H1 (cell line): Measurements from ENCODE around the gene TFR2. TPM values are rescaled to one million over a fixed set of nuclear protein-coding genes. Genes with fewer than 3 reads are reported as not detected.

Source experiments
- CTCF ChIA-PET: fragments of 300-600 bp; sonication (Branson Sonifier 250); formaldehyde crosslinking; loops from one replicate; lab custom pipeline; 2021; ENCODE audit not compliant: partially characterized antibody; lab: Charles Lee
- POLR2A ChIA-PET: fragments of 300-600 bp; sonication (Branson Sonifier 250); formaldehyde crosslinking; loops from one replicate; lab custom pipeline; 2021; ENCODE audit warnings: inconsistent platforms; ENCODE audit not compliant: partially characterized antibody; lab: Charles Lee
- DNase-seq, 2 experiments: peaks; one replicate each; pipeline versions ENCODE4 v3.0.0 to v3.0.0-alpha.2; 2010 to 2022; ENCODE audit warnings: low spot score in 2 of 2, low read depth in 1 of 2, mixed read lengths in 1 of 2
- FAIRE-seq: peaks from 2 replicates; lab custom pipeline; 2011; peaks lifted over from hg19 to GRCh38; lab: Jason Lieb, UNC
- H2AFZ ChIP-seq: 2 replicates; pipeline ENCODE4 v1.8.1; 2012; ENCODE audit warnings: low read length, inconsistent platforms
- H2AK5ac ChIP-seq: 2 replicates; pipeline ENCODE4 v1.6.1; 2013; ENCODE audit warnings: low read depth, low read length
- H2BK120ac ChIP-seq: replicated peaks from 2 replicates; pipeline ENCODE3; 2013; ENCODE audit warnings: low read depth, low read length, inconsistent platforms
- H2BK12ac ChIP-seq: 2 replicates; pipeline ENCODE4 v1.6.1; 2013; ENCODE audit warnings: low read depth, low read length
- H2BK15ac ChIP-seq: 2 replicates; pipeline ENCODE4 v1.6.1; 2013; ENCODE audit warnings: low read length
- H2BK20ac ChIP-seq: 2 replicates; pipeline ENCODE4 v1.6.1; 2013; ENCODE audit warnings: low read length
- H2BK5ac ChIP-seq: 2 replicates; pipeline ENCODE4 v1.6.1; 2013; ENCODE audit warnings: low read depth, low read length
- H3K14ac ChIP-seq: 2 replicates; pipeline ENCODE4 v1.6.1; 2013; ENCODE audit warnings: inconsistent platforms; ENCODE audit not compliant: insufficient read length
- H3K18ac ChIP-seq: 2 replicates; pipeline ENCODE4 v1.6.1; 2013; ENCODE audit warnings: low read length; ENCODE audit errors: extremely low read depth
- H3K23ac ChIP-seq: 2 replicates; pipeline ENCODE4 v1.6.1; 2013; ENCODE audit warnings: inconsistent platforms; ENCODE audit not compliant: insufficient read length
- H3K23me2 ChIP-seq: 2 replicates; pipeline ENCODE4 v1.6.1; 2013; ENCODE audit warnings: low read depth, low read length
- H3K27ac ChIP-seq: 2 replicates; pipeline ENCODE4 v1.6.1; 2011; ENCODE audit warnings: low read depth, low read length, inconsistent platforms
- H3K27me3 ChIP-seq, 4 experiments: replicated peaks in 1 of 4; 1 replicate in 1 of 4; 2 replicates in 3 of 4; pipeline versions ENCODE4 v1.6.1 to v1.8.1; 2011 to 2013; ENCODE audit warnings: low read length in 3 of 4, mild to moderate bottlenecking in 3 of 4, inconsistent platforms in 2 of 4, mixed read lengths in 2 of 4, moderate library complexity in 1 of 4; ENCODE audit not compliant: control insufficient read depth in 3 of 4, insufficient read depth in 3 of 4; ENCODE audit errors: extremely low read depth in 1 of 4
- H3K36me3 ChIP-seq, 4 experiments: 2 replicates each; pipeline versions ENCODE4 v1.6.1 to v1.8.1; 2011 to 2013; ENCODE audit warnings: mild to moderate bottlenecking in 4 of 4, low read length in 3 of 4, moderate library complexity in 2 of 4, control low read depth in 1 of 4, inconsistent platforms in 1 of 4; ENCODE audit not compliant: insufficient read depth in 4 of 4, control insufficient read depth in 2 of 4
- H3K4ac ChIP-seq: replicated peaks from 2 replicates; pipeline ENCODE3; 2013; ENCODE audit warnings: low read length, low read depth, mixed read lengths, inconsistent platforms; ENCODE audit not compliant: insufficient read length
- H3K4me1 ChIP-seq, 4 experiments: replicated peaks in 1 of 4; 1 replicate in 1 of 4; 2 replicates in 3 of 4; pipeline versions ENCODE4 v1.6.1 to v1.8.1; 2011 to 2013; ENCODE audit warnings: low read length in 3 of 4, inconsistent platforms in 2 of 4, mixed read lengths in 1 of 4; ENCODE audit not compliant: insufficient read depth in 4 of 4, control insufficient read depth in 3 of 4
- H3K4me2 ChIP-seq, 2 experiments: 2 replicates each; pipeline versions ENCODE4 v1.6.1 to v1.8.1; 2011 to 2013; ENCODE audit warnings: low read depth in 2 of 2, low read length in 2 of 2, control low read depth in 1 of 2, inconsistent platforms in 1 of 2, mild to moderate bottlenecking in 1 of 2; ENCODE audit not compliant: insufficient read depth in 1 of 2
- H3K4me3 ChIP-seq, 4 experiments: fragments of 200-600, 300-600 bp in 1 of 4; sonication (generic), shearing (Covaris generic), sonication (Bioruptor Twin) in 1 of 4; 2 replicates each; pipeline versions ENCODE4 v1.5.1 to v1.8.1; 2011 to 2016; ENCODE audit warnings: low read length in 4 of 4, low read depth in 3 of 4, control low read depth in 2 of 4, inconsistent platforms in 2 of 4, mild to moderate bottlenecking in 2 of 4, mixed read lengths in 1 of 4, moderate library complexity in 1 of 4; ENCODE audit not compliant: insufficient read depth in 2 of 4; ENCODE audit errors: extremely low read depth in 1 of 4
- H3K56ac ChIP-seq: replicated peaks from 2 replicates; pipeline ENCODE3; 2013; ENCODE audit warnings: low read depth, mild to moderate bottlenecking, mixed read lengths, low read length, inconsistent platforms; ENCODE audit not compliant: insufficient read length
- H3K79me1 ChIP-seq: 2 replicates; pipeline ENCODE4 v1.6.1; 2013; ENCODE audit warnings: low read depth, low read length, control low read depth
- H3K79me2 ChIP-seq, 2 experiments: 2 replicates each; pipeline versions ENCODE4 v1.6.1 to v1.8.1; 2012 to 2013; ENCODE audit warnings: low read length in 2 of 2, mild to moderate bottlenecking in 2 of 2, inconsistent platforms in 1 of 2; ENCODE audit not compliant: insufficient read depth in 2 of 2, control insufficient read depth in 1 of 2
- H3K9ac ChIP-seq, 4 experiments: replicated peaks in 1 of 4; 1 replicate in 1 of 4; 2 replicates in 3 of 4; pipeline versions ENCODE4 v1.6.1 to v1.8.1; 2011 to 2013; ENCODE audit warnings: low read depth in 3 of 4, low read length in 3 of 4, control low read depth in 2 of 4, mild to moderate bottlenecking in 2 of 4, moderate library complexity in 2 of 4, inconsistent platforms in 1 of 4; ENCODE audit errors: extremely low read depth in 1 of 4
- H3K9me3 ChIP-seq, 2 experiments: 2 replicates each; pipeline versions ENCODE4 v1.6.1 to v1.8.1; 2012 to 2013; ENCODE audit warnings: mild to moderate bottlenecking in 2 of 2, moderate library complexity in 2 of 2, control low read depth in 1 of 2, inconsistent platforms in 1 of 2, low read depth in 1 of 2, low read length in 1 of 2, mixed read lengths in 1 of 2; ENCODE audit not compliant: insufficient read depth in 2 of 2
- H4K20me1 ChIP-seq, 2 experiments: replicated peaks in 1 of 2; 2 replicates each; pipeline versions ENCODE3 to v1.8.1; 2011 to 2013; ENCODE audit warnings: inconsistent platforms in 2 of 2, low read length in 2 of 2, mild to moderate bottlenecking in 1 of 2; ENCODE audit not compliant: insufficient read depth in 2 of 2, control insufficient read depth in 1 of 2
- H4K5ac ChIP-seq: 2 replicates; pipeline ENCODE4 v1.6.1; 2013; ENCODE audit warnings: low read length, low read depth, mixed read lengths, inconsistent platforms; ENCODE audit not compliant: insufficient read length
- H4K8ac ChIP-seq: 2 replicates; pipeline ENCODE4 v1.8.0; 2013; ENCODE audit warnings: mild to moderate bottlenecking, moderate library complexity, low read length, inconsistent platforms; ENCODE audit not compliant: insufficient read depth; ENCODE audit errors: extremely low read depth
- H4K91ac ChIP-seq: replicated peaks from 2 replicates; pipeline ENCODE3; 2013; ENCODE audit warnings: low read length, mixed read lengths, inconsistent platforms; ENCODE audit not compliant: insufficient read length
- CTCF ChIP-seq, 3 experiments: IDR thresholded peaks; 1 replicate in 2 of 3; 2 replicates in 1 of 3; pipeline versions ENCODE4 v1.5.1 to v1.6.1; 2011; ENCODE audit warnings: low read length in 3 of 3, mild to moderate bottlenecking in 3 of 3, inconsistent platforms in 2 of 3, low read depth in 1 of 3, moderate library complexity in 1 of 3; ENCODE audit not compliant: insufficient read depth in 1 of 3; ENCODE audit errors: control extremely low read depth in 1 of 3
- HDAC2 ChIP-seq, 2 experiments: fragments of 300-600 bp in 1 of 2; sonication (generic) in 1 of 2; IDR thresholded peaks; 2 replicates each; pipeline ENCODE4 v1.6.1; 2011 to 2012; ENCODE audit warnings: low read depth in 2 of 2, low read length in 2 of 2, mild to moderate bottlenecking in 2 of 2, moderate library complexity in 2 of 2, borderline replicate concordance in 1 of 2, inconsistent platforms in 1 of 2
- JUN ChIP-seq: IDR thresholded peaks from 2 replicates; pipeline ENCODE4 v1.6.1; 2011; ENCODE audit warnings: low read depth, mild to moderate bottlenecking, improper control_type of control experiment, low read length
- KDM1A ChIP-seq: fragments of 200-600, 300-600 bp; sonication (generic); IDR thresholded peaks from 2 replicates; pipeline ENCODE4 v1.7.1; 2016; ENCODE audit warnings: mild to moderate bottlenecking, low read length, borderline replicate concordance
- RAD21 ChIP-seq, 2 experiments: IDR thresholded peaks in 1 of 2; conservative IDR thresholded peaks in 1 of 2; 2 replicates each; pipeline ENCODE4 v1.6.1; 2011; ENCODE audit warnings: low read depth in 2 of 2, low read length in 2 of 2, improper control_type of control experiment in 1 of 2, inconsistent platforms in 1 of 2, mild to moderate bottlenecking in 1 of 2, moderate library complexity in 1 of 2
- SRF ChIP-seq: IDR thresholded peaks from 2 replicates; pipeline ENCODE4 v1.6.1; 2011; ENCODE audit warnings: mild to moderate bottlenecking, low read depth, low read length, moderate library complexity
- WGBS, 2 experiments: shearing (Covaris generic) in 1 of 2; methylation state at CpG; one replicate each; pipeline versions ENCODE4 v1.1.6 to v1.1.7; 2013 to 2015; ENCODE audit warnings: low lambda C conversion rate in 2 of 2, mixed read lengths in 2 of 2, inconsistent platforms in 1 of 2, low coverage in 1 of 2, missing lambda C conversion rate in 1 of 2; ENCODE audit not compliant: insufficient replicate concordance in 2 of 2, insufficient coverage in 1 of 2, insufficient read length in 1 of 2; ENCODE audit errors: extremely low coverage in 1 of 2, missing lambda C conversion rate in 1 of 2; 5-methylcytosine and 5-hydroxymethylcytosine counted together
- polyA plus RNA-seq, 7 experiments: library from polyadenylated mRNA; depleted of rRNA in 3 of 7; stranded (reverse) in 5 of 7; unstranded in 2 of 7; fragments of >200 nt in 5 of 7; fragments of 200-250 nt in 2 of 7; gene quantifications; 1 replicate in 5 of 7; 2 replicates in 1 of 7; 4 replicates in 1 of 7; pipeline versions ENCODE4 v1.2.1 to v1.2.3, GENCODE V29; 2011 to 2013; ENCODE audit warnings: missing spikeins in 2 of 7, mixed read lengths in 2 of 7
- total RNA-seq: library from RNA; stranded (reverse); fragmentation: NEBNext Ultra II Directional; extraction: Animal tissue kit (Norgen Biotek cat#: 25700); gene quantifications from 2 replicates; pipeline ENCODE4 v1.2.1, GENCODE V29; 2021

The TFR2 gene
- total and polyA plus RNA-seq, 2 of the 8 experiments (the other 6 are each of a cell fraction or from before 2014, with no cell fraction given), result 4.6 to 5.7 TPM

- Histone ChIP-seq H3K4me2 (no peak overlapping the region), H3K23me2 (peaks cover 10% of the 10 kb centered on the region), H4K8ac (no peak overlapping the region; the same call in 1 of the 2 replicates), H3K9ac (no peak overlapping the region), H2BK15ac (no peak overlapping the region), H3K56ac (no peak overlapping the region), H2BK5ac (no peak overlapping the region), H3K36me3 (no peaks in the 10 kb centered on the region), H3K27me3 (peaks cover 0 to 2% (median under 1%) of the 10 kb centered on the region in 4 experiments; a peak in 3 of 7 replicates), H3K4ac (no peak overlapping the region), H2BK20ac (no peak overlapping the region), H3K23ac (no peak overlapping the region), H2AFZ (no peak overlapping the region), H3K79me1 (no peaks in the 10 kb centered on the region; the same call in 1 of the 2 replicates), H4K20me1 (peaks cover 0 to 4% of the 10 kb centered on the region in 2 experiments), H3K18ac (no peak overlapping the region), H3K27ac (no peak overlapping the region), H3K79me2 (peaks cover 0 to 7% of the 10 kb centered on the region in 2 experiments; a peak in 1 of 4 replicates), H3K9me3 (no peaks in the 10 kb centered on the region), H4K5ac (no peak overlapping the region), H3K4me1 (peaks cover 0 to 28% (median 18%) of the 10 kb centered on the region in 4 experiments; a peak in 6 of 7 replicates), H2AK5ac (no peak overlapping the region), H3K14ac (no peak overlapping the region), H2BK120ac (no peak overlapping the region), H3K4me3 (no peak overlapping the region), H4K91ac (no peak overlapping the region), H2BK12ac (no peak overlapping the region)
- ChIA-PET POLR2A (interaction anchor here (0.6 to 10.0 kb wide), 9 partner anchors 9 to 159 kb away, joined by 3 to 172 read pairs (median 3); partner anchors contain the start of genes MEPCE, MOSPD3, PCOLCE and ZCWPW1), CTCF (interaction anchor here (0.6 to 11.4 kb wide), 21 partner anchors 11 to 1830 kb away, joined by 3 to 171 read pairs (median 5); partner anchors contain the start of genes MOSPD3 and PCOLCE)
- no peak for FAIRE-seq
- TF ChIP-seq CTCF (IDR thresholded peaks at IDR 0.05; ENCODE audit: control extremely low read depth in 1 of 3, insufficient read depth in 1 of 3, low read depth in 1 of 3, low read length in 3 of 3), result peak in 1 of 3 experiments; percentile 6; a peak in 1 of 4 replicates
- TF ChIP-seq RAD21 (IDR thresholded peaks at IDR 0.05 in 1 of 2, conservative IDR thresholded peaks at IDR 0.05 in 1 of 2; ENCODE audit: low read depth in 2 of 2, low read length in 2 of 2), result peak in 1 of 2 experiments; percentile 22; a peak in 1 of 4 replicates
- TF ChIP-seq SRF, result no peak
- TF ChIP-seq KDM1A, result no peak
- TF ChIP-seq JUN, result no peak
- TF ChIP-seq HDAC2 (IDR thresholded peaks at IDR 0.05; ENCODE audit: borderline replicate concordance in 1 of 2, low read depth in 2 of 2, low read length in 2 of 2), result no peak
- 81% methylated on average over 1 of the region's 1 CpG; no CpG with 5 or more reads in 1 of the 2 experiments for WGBS, 2 experiments
- DNase-seq, result no peak
These were observed 52.9 kb downstream of the TFR2 start for GRCh38 chr7:100588438-100588837.
